ENCODE measurements around the gene BICRA. TPM values are rescaled to one million over a fixed set of nuclear protein-coding genes. Genes with fewer than 3 reads are reported as not detected.

The BICRA gene
- total RNA-seq, 1 experiment from 2014 or later = 29.3 TPM

DNA sequence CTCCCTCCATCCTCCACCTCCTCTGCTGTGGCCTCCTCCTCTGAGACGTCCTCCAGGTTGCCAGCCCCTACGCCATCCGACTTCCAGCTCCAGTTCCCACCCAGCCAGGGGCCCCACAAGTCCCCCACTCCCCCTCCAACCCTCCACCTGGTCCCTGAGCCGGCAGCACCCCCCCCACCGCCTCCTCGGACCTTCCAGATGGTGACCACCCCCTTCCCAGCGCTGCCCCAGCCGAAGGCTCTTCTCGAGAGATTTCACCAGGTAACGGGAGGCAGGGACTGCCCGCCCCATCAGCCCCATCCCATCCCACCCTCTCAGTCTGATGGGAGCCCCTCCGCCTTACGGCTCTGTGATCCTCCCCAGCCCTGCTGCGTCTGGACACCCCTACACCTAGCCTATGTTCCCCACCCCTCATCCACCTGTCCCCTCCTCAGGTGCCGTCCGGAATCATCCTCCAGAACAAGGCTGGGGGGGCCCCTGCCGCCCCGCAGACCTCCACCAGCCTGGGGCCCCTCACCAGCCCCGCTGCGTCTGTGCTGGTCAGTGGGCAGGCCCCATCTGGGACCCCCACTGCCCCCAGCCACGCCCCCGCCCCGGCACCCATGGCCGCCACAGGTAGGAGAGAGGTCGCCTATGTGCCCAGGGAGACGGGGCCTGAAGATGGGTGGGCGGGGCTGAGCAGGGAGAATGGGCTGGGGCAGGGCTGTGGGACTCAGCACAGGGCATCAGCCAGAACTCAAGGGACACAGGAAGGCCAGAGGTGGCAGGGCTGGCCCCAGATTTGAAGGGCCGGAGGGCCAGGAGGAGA lies 85.7 kb downstream of the BICRA start:
- Mint-ChIP-seq H3K4me3 (no peak overlapping the region), H3K4me1 (peaks cover 2 to 9% of the 10 kb centered on the region in 2 experiments; a peak in 3 of 4 replicates), H3K36me3 (ENCODE audit: insufficient read depth in 1 of 3, low read depth in 3 of 3) (peaks cover 8 to 41% (median 34%) of the 10 kb centered on the region in 3 experiments; a peak in 6 of 7 replicates), H3K9me3 (no peaks in the 10 kb centered on the region), H3K27me3 (ENCODE audit: low read depth) (no peaks in the 10 kb centered on the region), H3K27ac (no peak overlapping the region; a peak in 1 of 7 replicates)
- H3K56ac ChIP-seq (ENCODE audit: insufficient read length, low read depth, low read length) = no peak overlapping the region
- H2AK5ac ChIP-seq (ENCODE audit: insufficient read length, low read length) = no peak overlapping the region
- H2BK12ac ChIP-seq (ENCODE audit: insufficient read length, low read depth, low read length) = no peak overlapping the region
- no peak overlapping the region for H4K8ac ChIP-seq (replicated peaks; ENCODE audit: insufficient read length, low read depth, low read length)
- H3K14ac ChIP-seq (ENCODE audit: insufficient read depth, low read length) = no peak overlapping the region
- no peaks in the 10 kb centered on the region for H3K23me2 ChIP-seq (ENCODE audit: insufficient read length, low read depth, low read length, poor library complexity, severe bottlenecking)
- no peaks in the 10 kb centered on the region for H3K79me2 ChIP-seq (ENCODE audit: insufficient read depth, low read length)
- H3K9ac ChIP-seq (ENCODE audit: extremely low read depth, insufficient read length, low read length) = no peak overlapping the region
- no peak overlapping the region for H2BK5ac ChIP-seq (ENCODE audit: insufficient read length, low read length)
- no peak overlapping the region for H3T11ph ChIP-seq (ENCODE audit: low read length)
- H2AFZ ChIP-seq (ENCODE audit: low read length) = no peak overlapping the region
- H2BK15ac ChIP-seq (ENCODE audit: low read depth, low read length) = no peak overlapping the region
- no peak overlapping the region for H2BK20ac ChIP-seq (ENCODE audit: low read depth, low read length, poor library complexity, severe bottlenecking)
- H3K4ac ChIP-seq (ENCODE audit: low read depth, low read length) = no peak overlapping the region
- H3K27ac ChIP-seq (ENCODE audit: insufficient read length, low read depth, low read length) = no peak overlapping the region
- no peak overlapping the region for H3K23ac ChIP-seq (ENCODE audit: insufficient read length, low read depth, low read length)
- TF ChIP-seq, protein P1, sequence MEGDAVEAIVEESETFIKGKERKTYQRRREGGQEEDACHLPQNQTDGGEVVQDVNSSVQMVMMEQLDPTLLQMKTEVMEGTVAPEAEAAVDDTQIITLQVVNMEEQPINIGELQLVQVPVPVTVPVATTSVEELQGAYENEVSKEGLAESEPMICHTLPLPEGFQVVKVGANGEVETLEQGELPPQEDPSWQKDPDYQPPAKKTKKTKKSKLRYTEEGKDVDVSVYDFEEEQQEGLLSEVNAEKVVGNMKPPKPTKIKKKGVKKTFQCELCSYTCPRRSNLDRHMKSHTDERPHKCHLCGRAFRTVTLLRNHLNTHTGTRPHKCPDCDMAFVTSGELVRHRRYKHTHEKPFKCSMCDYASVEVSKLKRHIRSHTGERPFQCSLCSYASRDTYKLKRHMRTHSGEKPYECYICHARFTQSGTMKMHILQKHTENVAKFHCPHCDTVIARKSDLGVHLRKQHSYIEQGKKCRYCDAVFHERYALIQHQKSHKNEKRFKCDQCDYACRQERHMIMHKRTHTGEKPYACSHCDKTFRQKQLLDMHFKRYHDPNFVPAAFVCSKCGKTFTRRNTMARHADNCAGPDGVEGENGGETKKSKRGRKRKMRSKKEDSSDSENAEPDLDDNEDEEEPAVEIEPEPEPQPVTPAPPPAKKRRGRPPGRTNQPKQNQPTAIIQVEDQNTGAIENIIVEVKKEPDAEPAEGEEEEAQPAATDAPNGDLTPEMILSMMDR (conservative IDR thresholded peaks at IDR 0.05) = no peak
- H3K4me1 ChIP-seq (ENCODE audit: insufficient read depth, low read length) = no peaks in the 10 kb centered on the region
- no peak overlapping the region for H3K4me2 ChIP-seq (ENCODE audit: insufficient read depth, insufficient read length, low read length)
- H4K20me1 ChIP-seq (ENCODE audit: control insufficient read depth, insufficient read depth, insufficient read length) = no peaks in the 10 kb centered on the region
- no peak overlapping the region for H4K5ac ChIP-seq (ENCODE audit: insufficient read length, low read depth, low read length)
- no CpG with 5 or more reads among the region's 28 CpGs for WGBS (ENCODE audit: extremely low coverage, insufficient read length, low lambda C conversion rate)
- H4K91ac ChIP-seq (ENCODE audit: insufficient read length, low read depth, low read length) = no peak overlapping the region
- DNase-seq = no peak
- H3K9me3 ChIP-seq (ENCODE audit: control insufficient read depth, low read depth, low read length) = no peaks in the 10 kb centered on the region
- no peak overlapping the region for H3K18ac ChIP-seq (ENCODE audit: insufficient read length, low read depth, low read length)
- H3K27me3 ChIP-seq (ENCODE audit: insufficient read depth, low read length) = no peaks in the 10 kb centered on the region
- H3K79me1 ChIP-seq (ENCODE audit: insufficient read depth, low read depth, low read length, poor library complexity, severe bottlenecking) = no peaks in the 10 kb centered on the region
- no peak overlapping the region for H2BK120ac ChIP-seq (ENCODE audit: low read depth, low read length, poor library complexity, severe bottlenecking)

All from H9 (cell line).